Mesenchymal stem cell (in vitro differentiated cells and primary cell): ENCODE measurements around the gene TRIP12.

Source experiments
- DNase-seq: peaks from one replicate; pipeline ENCODE4 v3.0.0-alpha.2; 2013
- H2AFZ ChIP-seq: one replicate; pipeline ENCODE4 v1.6.1; 2013; ENCODE audit warnings: low read depth, mild to moderate bottlenecking, control low read depth, inconsistent platforms, low read length, moderate library complexity
- H2AK5ac ChIP-seq: 2 replicates; pipeline ENCODE4 v1.6.1; 2013; ENCODE audit warnings: low read length, moderate library complexity, mild to moderate bottlenecking, inconsistent platforms; ENCODE audit not compliant: severe bottlenecking
- H2BK120ac ChIP-seq: one replicate; pipeline ENCODE4 v1.6.1; 2013; ENCODE audit warnings: low read depth, mild to moderate bottlenecking, inconsistent platforms, low read length, moderate library complexity
- H2BK12ac ChIP-seq, 2 experiments: one replicate each; pipeline ENCODE4 v1.6.1; 2013; ENCODE audit warnings: inconsistent platforms in 2 of 2, low read length in 2 of 2, mild to moderate bottlenecking in 2 of 2, moderate library complexity in 2 of 2, control low read depth in 1 of 2
- H2BK15ac ChIP-seq: one replicate; pipeline ENCODE4 v1.6.1; 2013; ENCODE audit warnings: mild to moderate bottlenecking, low read depth, inconsistent platforms; ENCODE audit not compliant: poor library complexity, severe bottlenecking
- H2BK5ac ChIP-seq: 2 replicates; pipeline ENCODE4 v1.6.1; 2013; ENCODE audit warnings: low read depth, mild to moderate bottlenecking, low read length, control low read depth, inconsistent platforms; ENCODE audit not compliant: poor library complexity, severe bottlenecking
- H3K14ac ChIP-seq, 2 experiments: one replicate each; pipeline ENCODE4 v1.6.1; 2013; ENCODE audit warnings: inconsistent platforms in 2 of 2, low read length in 2 of 2, control low read depth in 1 of 2, mild to moderate bottlenecking in 1 of 2, moderate library complexity in 1 of 2
- H3K18ac ChIP-seq, 2 experiments: one replicate each; pipeline ENCODE4 v1.6.1; 2013; ENCODE audit warnings: inconsistent platforms in 2 of 2, low read length in 2 of 2, control low read depth in 1 of 2, low read depth in 1 of 2, mild to moderate bottlenecking in 1 of 2
- H3K23ac ChIP-seq, 2 experiments: one replicate each; pipeline ENCODE4 v1.6.1; 2013; ENCODE audit warnings: inconsistent platforms in 2 of 2, low read length in 2 of 2, mild to moderate bottlenecking in 2 of 2, moderate library complexity in 2 of 2, control low read depth in 1 of 2
- H3K27ac ChIP-seq: 2 replicates; pipeline ENCODE4 v1.5.1; 2013; ENCODE audit warnings: mild to moderate bottlenecking, moderate library complexity, low read length, control low read depth, inconsistent platforms; ENCODE audit not compliant: poor library complexity, severe bottlenecking
- H3K27me3 ChIP-seq, 2 experiments: 2 replicates each; pipeline versions ENCODE4 v1.6.1 to v1.7.0; 2013; ENCODE audit warnings: low read length in 2 of 2, mild to moderate bottlenecking in 2 of 2, moderate library complexity in 2 of 2, control low read depth in 1 of 2, inconsistent platforms in 1 of 2; ENCODE audit not compliant: control insufficient read depth in 1 of 2, insufficient read depth in 1 of 2
- H3K36me3 ChIP-seq, 2 experiments: 2 replicates each; pipeline versions ENCODE4 v1.6.1 to v1.7.0; 2013; ENCODE audit warnings: low read length in 2 of 2, control low read depth in 1 of 2, inconsistent platforms in 1 of 2, low read depth in 1 of 2, mild to moderate bottlenecking in 1 of 2; ENCODE audit not compliant: insufficient read depth in 2 of 2, control insufficient read depth in 1 of 2
- H3K4ac ChIP-seq, 2 experiments: one replicate each; pipeline ENCODE4 v1.6.1; 2013; ENCODE audit warnings: inconsistent platforms in 2 of 2, low read length in 2 of 2, mild to moderate bottlenecking in 2 of 2, moderate library complexity in 2 of 2, control low read depth in 1 of 2, low read depth in 1 of 2
- H3K4me1 ChIP-seq: 2 replicates; pipeline ENCODE4 v1.6.1; 2013; ENCODE audit warnings: low read depth, low read length, control low read depth; ENCODE audit not compliant: control insufficient read depth, insufficient read depth
- H3K4me2 ChIP-seq: 2 replicates; pipeline ENCODE4 v1.6.1; 2013; ENCODE audit warnings: low read length, mild to moderate bottlenecking, inconsistent platforms; ENCODE audit not compliant: poor library complexity, severe bottlenecking
- H3K4me3 ChIP-seq, 2 experiments: 2 replicates each; pipeline versions ENCODE4 v1.5.1 to v1.7.0; 2013; ENCODE audit warnings: low read length in 2 of 2, mild to moderate bottlenecking in 2 of 2, control low read depth in 1 of 2, low read depth in 1 of 2; ENCODE audit not compliant: insufficient read depth in 1 of 2
- H3K79me1 ChIP-seq: replicated peaks from 2 replicates; pipeline ENCODE4 v1.6.1; 2013; ENCODE audit warnings: mild to moderate bottlenecking, control low read depth, low read length, inconsistent platforms; ENCODE audit not compliant: poor library complexity, severe bottlenecking
- H3K9ac ChIP-seq: 2 replicates; pipeline ENCODE4 v1.7.0; 2013; ENCODE audit warnings: mild to moderate bottlenecking, low read length, moderate library complexity
- H3K9me3 ChIP-seq: 2 replicates; pipeline ENCODE4 v1.7.0; 2013; ENCODE audit warnings: mild to moderate bottlenecking, low read length; ENCODE audit not compliant: control insufficient read depth
- H4K8ac ChIP-seq: one replicate; pipeline ENCODE4 v1.6.1; 2013; ENCODE audit warnings: inconsistent platforms, mild to moderate bottlenecking, low read length, moderate library complexity
- H4K91ac ChIP-seq: one replicate; pipeline ENCODE4 v1.6.1; 2013; ENCODE audit warnings: mild to moderate bottlenecking, low read length, inconsistent platforms
- WGBS: methylation state at CpG from one replicate; pipeline ENCODE4 v1.1.7; 2013; ENCODE audit warnings: mixed read lengths; 5-methylcytosine and 5-hydroxymethylcytosine counted together

Gene TRIP12

GRCh38 chr2:229856413-229856812, 65.4 kb downstream of the TRIP12 start:
- H3K9ac ChIP-seq: no peak overlapping the region
- no peaks in the 10 kb centered on the region for H3K4me1 ChIP-seq
- no peak overlapping the region for H3K18ac ChIP-seq
- H3K4me2 ChIP-seq: no peak overlapping the region
- no peak overlapping the region for H3K4ac ChIP-seq
- H3K36me3 ChIP-seq: peaks cover 18 to 62% of the 10 kb centered on the region in 2 experiments
- H3K27ac ChIP-seq: no peak overlapping the region
- H4K8ac ChIP-seq: no peak overlapping the region
- H3K14ac ChIP-seq: no peak overlapping the region
- H2AK5ac ChIP-seq: no peak overlapping the region
- no peak overlapping the region for H2BK12ac ChIP-seq
- H2BK5ac ChIP-seq: no peak overlapping the region
- H3K79me1 ChIP-seq: peaks cover 14% of the 10 kb centered on the region
- no peak overlapping the region for H3K4me3 ChIP-seq
- H2BK15ac ChIP-seq: no peak overlapping the region
- no peak overlapping the region for H2BK120ac ChIP-seq
- H4K91ac ChIP-seq: no peak overlapping the region
- H3K27me3 ChIP-seq: no peaks in the 10 kb centered on the region
- no peak overlapping the region for H2AFZ ChIP-seq
- DNase-seq: no peak
- H3K9me3 ChIP-seq: no peaks in the 10 kb centered on the region
- no peak overlapping the region for H3K23ac ChIP-seq

- Histone ChIP-seq H2BK12ac (no peak overlapping the region), H3K18ac (no peak overlapping the region), H3K4me3 (no peak overlapping the region), H2BK5ac (no peak overlapping the region), H3K9ac (no peak overlapping the region), H3K36me3 (peaks cover 30 to 65% of the 10 kb centered on the region in 2 experiments), H3K4me2 (no peak overlapping the region), H2BK120ac (no peak overlapping the region), H2AK5ac (no peak overlapping the region), H3K9me3 (no peaks in the 10 kb centered on the region), H3K4me1 (no peaks in the 10 kb centered on the region), H3K23ac (no peak overlapping the region), H2AFZ (no peak overlapping the region), H3K79me1 (peaks cover 14% of the 10 kb centered on the region), H3K4ac (no peak overlapping the region), H4K91ac (no peak overlapping the region), H3K27me3 (no peaks in the 10 kb centered on the region), H3K27ac (no peak overlapping the region), H4K8ac (no peak overlapping the region), H3K14ac (no peak overlapping the region), H2BK15ac (no peak overlapping the region)
- peak; percentile 29 for DNase-seq
- WGBS: 100% methylated on average over 3 of the region's 5 CpGs
Measured at GRCh38 chr2:229855116-229855515, 66.7 kb downstream of the TRIP12 start.

- H4K8ac ChIP-seq: no peak overlapping the region
- no peak overlapping the region for H3K9ac ChIP-seq
- no peak overlapping the region for H3K27ac ChIP-seq
- no peak overlapping the region for H2AK5ac ChIP-seq
- H3K4me2 ChIP-seq: no peak overlapping the region
- no peaks in the 10 kb centered on the region for H3K4me1 ChIP-seq
- no peak overlapping the region for H3K4ac ChIP-seq
- H3K23ac ChIP-seq: no peak overlapping the region
- WGBS: 37% methylated on average over 3 of the region's 3 CpGs
- no peaks in the 10 kb centered on the region for H3K27me3 ChIP-seq
- peaks cover 8% of the 10 kb centered on the region for H3K79me1 ChIP-seq
- H3K4me3 ChIP-seq: no peak overlapping the region
- no peak overlapping the region for H2BK12ac ChIP-seq
- H3K36me3 ChIP-seq: peaks cover 20 to 59% of the 10 kb centered on the region in 2 experiments
- peak; percentile 81 for DNase-seq
- H3K14ac ChIP-seq: no peak overlapping the region
- H2BK15ac ChIP-seq: no peak overlapping the region
- H2AFZ ChIP-seq: no peak overlapping the region
- H2BK5ac ChIP-seq: no peak overlapping the region
- H2BK120ac ChIP-seq: no peak overlapping the region
- no peak overlapping the region for H4K91ac ChIP-seq
- no peak overlapping the region for H3K18ac ChIP-seq
- no peaks in the 10 kb centered on the region for H3K9me3 ChIP-seq
Measured at GRCh38 chr2:229852565-229852964, 69.2 kb downstream of the TRIP12 start.

- DNase-seq: no peak
- Histone ChIP-seq H2AFZ (no peak overlapping the region), H2AK5ac (no peak overlapping the region), H3K79me1 (peaks cover 8% of the 10 kb centered on the region), H3K23ac (no peak overlapping the region), H2BK12ac (no peak overlapping the region), H3K4me3 (no peak overlapping the region), H3K9ac (no peak overlapping the region), H2BK120ac (no peak overlapping the region), H3K4ac (no peak overlapping the region), H3K18ac (no peak overlapping the region), H3K4me2 (no peak overlapping the region), H4K8ac (no peak overlapping the region), H3K36me3 (peaks cover 18 to 59% of the 10 kb centered on the region in 2 experiments), H2BK15ac (no peak overlapping the region), H3K27ac (no peak overlapping the region), H3K14ac (no peak overlapping the region), H3K9me3 (no peaks in the 10 kb centered on the region), H3K4me1 (no peaks in the 10 kb centered on the region), H2BK5ac (no peak overlapping the region), H3K27me3 (no peaks in the 10 kb centered on the region), H4K91ac (no peak overlapping the region)
- 98% methylated on average over 4 of the region's 5 CpGs for WGBS
Measured at GRCh38 chr2:229851870-229852269, 69.9 kb downstream of the TRIP12 start.
